ENCODE measurements around the gene STMN1.

Gene STMN1

DNA sequence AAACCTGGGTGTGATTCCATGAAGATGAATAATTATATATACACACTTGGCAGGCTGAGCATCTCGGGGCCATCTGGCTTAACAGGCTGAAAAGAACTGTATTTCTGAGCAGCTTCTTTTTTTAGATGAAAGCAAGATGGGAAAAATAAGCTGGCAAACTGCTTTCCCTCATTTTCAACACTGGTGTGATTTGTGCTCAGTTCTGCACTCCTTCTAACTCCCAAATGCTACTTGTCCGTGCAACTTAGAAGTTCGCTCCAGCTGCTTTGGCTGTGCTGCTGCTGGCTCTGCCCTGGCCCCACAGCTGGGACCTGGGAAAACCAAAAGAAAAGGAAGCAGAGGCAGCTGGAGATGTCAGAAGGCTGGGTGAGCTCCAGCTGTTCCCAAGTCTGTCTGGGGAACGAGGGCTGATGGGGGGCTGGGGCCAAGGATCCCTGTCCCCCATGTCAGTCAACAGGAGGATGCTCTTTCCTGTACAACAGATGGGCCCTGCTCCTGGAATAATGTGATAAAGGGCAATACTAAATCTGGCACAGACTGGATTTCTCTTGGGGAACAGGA, 46.7 kb upstream of the STMN1 start:
- Histone ChIP-seq H3K4me2 (ENCODE audit: low read depth, low read length, poor library complexity, severe bottlenecking) (no peak overlapping the region), H3K36me3 (ENCODE audit: insufficient read depth, low read length) (peaks cover under 1% of the 10 kb centered on the region; the same call in 1 of the 2 replicates), H3K79me2 (ENCODE audit: insufficient read depth, low read length) (no peaks in the 10 kb centered on the region), H3K9me3 (ENCODE audit: insufficient read depth, low read depth, low read length) (no peaks in the 10 kb centered on the region), H3K4me1 (ENCODE audit: insufficient read depth, low read length, poor library complexity, severe bottlenecking) (no peaks in the 10 kb centered on the region), H2AFZ (ENCODE audit: low read length) (no peak overlapping the region), H3K27me3 (ENCODE audit: insufficient read depth, low read length, poor library complexity, severe bottlenecking) (no peaks in the 10 kb centered on the region), H3K4me3 (ENCODE audit: low read length, poor library complexity, severe bottlenecking) (no peak overlapping the region), H3K9ac (ENCODE audit: low read depth, low read length, poor library complexity, severe bottlenecking) (no peak overlapping the region), H3K9me2 (replicated peaks; ENCODE audit: low read depth, low read length) (no peaks in the 10 kb centered on the region), H3F3A (ENCODE audit: low read depth) (no peaks in the 10 kb centered on the region), H4K20me1 (ENCODE audit: insufficient read depth, low read length, poor library complexity, severe bottlenecking) (no peaks in the 10 kb centered on the region)
- no peak for TF ChIP-seq CTCF (conservative IDR thresholded peaks at IDR 0.05; ENCODE audit: low read length)
- no peak for TF ChIP-seq EZH2phosphoT487 (IDR thresholded peaks at IDR 0.05; ENCODE audit: borderline replicate concordance)

GRCh38 chr1:25948641-25949040, 42.4 kb upstream of the STMN1 start:
- no peaks in the 10 kb centered on the region for H3K36me3 ChIP-seq (ENCODE audit: insufficient read depth, low read length)
- H4K20me1 ChIP-seq (ENCODE audit: insufficient read depth, low read length, poor library complexity, severe bottlenecking) = no peaks in the 10 kb centered on the region
- H3K4me3 ChIP-seq (ENCODE audit: low read length, poor library complexity, severe bottlenecking) = no peak overlapping the region
- H3K79me2 ChIP-seq (ENCODE audit: insufficient read depth, low read length) = no peaks in the 10 kb centered on the region
- H3K27me3 ChIP-seq (ENCODE audit: insufficient read depth, low read length, poor library complexity, severe bottlenecking) = no peaks in the 10 kb centered on the region
- no peak overlapping the region for H3K9ac ChIP-seq (ENCODE audit: low read depth, low read length, poor library complexity, severe bottlenecking)
- no peaks in the 10 kb centered on the region for H3K9me2 ChIP-seq (replicated peaks; ENCODE audit: low read depth, low read length)
- H2AFZ ChIP-seq (ENCODE audit: low read length) = no peak overlapping the region
- H3F3A ChIP-seq (ENCODE audit: low read depth) = no peaks in the 10 kb centered on the region
- H3K4me2 ChIP-seq (ENCODE audit: low read depth, low read length, poor library complexity, severe bottlenecking) = no peak overlapping the region
- H3K4me1 ChIP-seq (ENCODE audit: insufficient read depth, low read length, poor library complexity, severe bottlenecking) = no peaks in the 10 kb centered on the region
- no peaks in the 10 kb centered on the region; the same call in 1 of the 2 replicates for H3K9me3 ChIP-seq (ENCODE audit: insufficient read depth, low read depth, low read length)
- no peak for TF ChIP-seq CTCF (conservative IDR thresholded peaks at IDR 0.05; ENCODE audit: low read length)
- TF ChIP-seq EZH2phosphoT487 (IDR thresholded peaks at IDR 0.05; ENCODE audit: borderline replicate concordance) = no peak

GRCh38 chr1:25947027-25947426, 40.8 kb upstream of the STMN1 start:
- no peaks in the 10 kb centered on the region for H3K9me2 ChIP-seq (replicated peaks; ENCODE audit: low read depth, low read length)
- H4K20me1 ChIP-seq (ENCODE audit: insufficient read depth, low read length, poor library complexity, severe bottlenecking) = no peaks in the 10 kb centered on the region
- H3K79me2 ChIP-seq (ENCODE audit: insufficient read depth, low read length) = no peaks in the 10 kb centered on the region
- no peaks in the 10 kb centered on the region for H3K4me1 ChIP-seq (ENCODE audit: insufficient read depth, low read length, poor library complexity, severe bottlenecking)
- no peak overlapping the region for H3K4me3 ChIP-seq (ENCODE audit: low read length, poor library complexity, severe bottlenecking)
- H3K4me2 ChIP-seq (ENCODE audit: low read depth, low read length, poor library complexity, severe bottlenecking) = no peak overlapping the region
- no peaks in the 10 kb centered on the region for H3F3A ChIP-seq (ENCODE audit: low read depth)
- H2AFZ ChIP-seq (ENCODE audit: low read length) = no peak overlapping the region
- H3K27me3 ChIP-seq (ENCODE audit: insufficient read depth, low read length, poor library complexity, severe bottlenecking) = no peaks in the 10 kb centered on the region
- TF ChIP-seq EZH2phosphoT487 (IDR thresholded peaks at IDR 0.05; ENCODE audit: borderline replicate concordance) (no peak), CTCF (conservative IDR thresholded peaks at IDR 0.05; ENCODE audit: low read length) (no peak)
- H3K9me3 ChIP-seq (ENCODE audit: insufficient read depth, low read depth, low read length) = no peaks in the 10 kb centered on the region; the same call in 1 of the 2 replicates
- H3K9ac ChIP-seq (ENCODE audit: low read depth, low read length, poor library complexity, severe bottlenecking) = no peak overlapping the region
- no peaks in the 10 kb centered on the region for H3K36me3 ChIP-seq (ENCODE audit: insufficient read depth, low read length)

Measured in Loucy (cell line).